Smooth muscle cell (in vitro differentiated cells): ENCODE measurements around the gene IMPG2. TPM values are rescaled to one million over a fixed set of nuclear protein-coding genes. Genes with fewer than 3 reads are reported as not detected.

Experiments
- DNase-seq: peaks from one replicate; lab custom pipeline; 2025; ENCODE audit not compliant: unreplicated experiment; lab: John Stamatoyannopoulos, UW
- H2AFZ ChIP-seq: fragments of 200-600 bp; sonication (generic); 2 replicates; pipeline ENCODE4 v1.6.0; 2016; ENCODE audit warnings: antibody characterized with exemption, low read depth, mild to moderate bottlenecking
- H3F3A ChIP-seq: fragments of 200-600 bp; sonication (generic); 2 replicates; pipeline ENCODE4 v1.6.0; 2017; ENCODE audit warnings: antibody characterized with exemption, low read depth
- H3K27ac ChIP-seq: fragments of 200-600 bp; sonication (generic); 2 replicates; pipeline ENCODE4 v1.5.1; 2016; ENCODE audit warnings: low read depth, mild to moderate bottlenecking
- H3K27me3 ChIP-seq: fragments of 200-600 bp; sonication (generic); 2 replicates; pipeline ENCODE4 v1.6.1; 2016; ENCODE audit warnings: low read depth, mild to moderate bottlenecking
- H3K36me3 ChIP-seq: fragments of 200-600 bp; sonication (generic); 2 replicates; pipeline ENCODE4 v1.5.1; 2016; ENCODE audit warnings: low read depth
- H3K4me1 ChIP-seq: fragments of 200-600 bp; sonication (generic); 2 replicates; pipeline ENCODE4 v1.5.1; 2016; ENCODE audit warnings: low read depth
- H3K4me2 ChIP-seq: fragments of 200-600 bp; sonication (generic); 2 replicates; pipeline ENCODE4 v1.6.0; 2016; ENCODE audit warnings: mild to moderate bottlenecking
- H3K4me3 ChIP-seq: fragments of 200-600 bp; sonication (generic); 2 replicates; pipeline ENCODE4 v1.5.1; 2016; ENCODE audit warnings: mild to moderate bottlenecking
- H3K79me2 ChIP-seq: fragments of 200-600 bp; sonication (generic); 2 replicates; pipeline ENCODE4 v1.6.0; 2016; ENCODE audit warnings: low read depth, mild to moderate bottlenecking
- H3K9ac ChIP-seq: fragments of 200-600 bp; sonication (generic); 2 replicates; pipeline ENCODE4 v1.6.0; 2016; ENCODE audit warnings: low read depth
- H3K9me3 ChIP-seq: fragments of 200-600 bp; sonication (generic); replicated peaks from 2 replicates; pipeline ENCODE4 v1.5.1; 2016; ENCODE audit warnings: low read depth
- H4K20me1 ChIP-seq: fragments of 200-600 bp; sonication (generic); 2 replicates; pipeline ENCODE4 v1.6.0; 2016; ENCODE audit warnings: low read depth
- WGBS: methylation state at CpG from one replicate; pipeline ENCODE4 v1.1.7; 2016; ENCODE audit warnings: low lambda C conversion rate; 5-methylcytosine and 5-hydroxymethylcytosine counted together
- polyA plus RNA-seq: library from polyadenylated mRNA; unstranded; fragments of >200 nt; fragmentation: Nextera tagmentation; extraction: Ambion mirVana; gene quantifications from 2 replicates; pipeline ENCODE4 v1.2.1, GENCODE V29; 2016
- total RNA-seq: library from RNA; depleted of rRNA; stranded (reverse); fragments of >200 nt; gene quantifications from 2 replicates; pipeline ENCODE4 v1.2.3, GENCODE V29; 2014
- TF ChIP-seq, protein P1 (sequence below): fragments of 200-600 bp; sonication (generic); IDR thresholded peaks from 2 replicates; pipeline ENCODE4 v1.5.1; 2017; ENCODE audit warnings: borderline replicate concordance, mild to moderate bottlenecking, antibody characterized with exemption; ENCODE audit not compliant: insufficient read depth, poor library complexity, severe bottlenecking

Gene IMPG2
- total and polyA plus RNA-seq, 2 experiments from 2014 or later = 0.03 to 0.67 TPM

DNA sequence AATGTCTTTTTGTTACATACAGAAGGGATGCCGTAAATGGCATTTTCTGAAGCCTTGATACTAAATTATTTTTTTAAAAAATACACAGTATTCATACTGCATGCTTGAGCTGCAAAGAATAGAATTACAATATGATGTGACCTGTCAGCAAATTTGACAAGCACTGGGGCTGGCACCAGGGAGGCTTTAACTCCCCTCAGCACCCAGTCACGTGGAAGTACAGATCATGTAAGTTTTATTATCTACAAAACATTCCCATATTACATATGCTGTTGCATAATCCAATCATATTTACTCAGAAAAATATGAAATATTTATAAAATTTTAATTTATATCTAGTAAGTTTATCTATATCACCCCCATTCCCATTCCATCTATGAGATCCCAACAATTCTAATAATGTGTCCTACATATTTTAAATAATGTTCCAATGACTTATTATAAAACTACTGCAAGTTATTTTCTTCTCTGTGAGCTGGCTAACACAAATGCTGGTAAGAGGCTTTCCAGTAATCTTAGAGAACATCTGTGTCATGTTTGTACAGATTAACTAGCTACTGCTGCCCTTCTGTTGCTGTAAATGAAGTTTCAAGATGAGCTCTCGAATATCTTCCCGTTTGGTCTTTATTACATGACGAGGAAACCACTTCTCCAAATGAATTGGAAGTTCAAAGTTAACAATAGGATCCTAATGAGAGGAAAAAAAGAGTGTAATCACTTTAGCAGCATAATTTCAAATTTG is 5.2 kb upstream of the IMPG2 start:
- H3K27ac ChIP-seq = no peak overlapping the region
- DNase-seq = no peak
- no peak overlapping the region for H3K4me2 ChIP-seq
- WGBS = 84% methylated on average over 5 of the region's 5 CpGs
- peaks cover 5% of the 10 kb centered on the region for H3K4me1 ChIP-seq
- no peak overlapping the region for H3K9ac ChIP-seq
- H3K79me2 ChIP-seq = no peaks in the 10 kb centered on the region
- TF ChIP-seq, protein P1, sequence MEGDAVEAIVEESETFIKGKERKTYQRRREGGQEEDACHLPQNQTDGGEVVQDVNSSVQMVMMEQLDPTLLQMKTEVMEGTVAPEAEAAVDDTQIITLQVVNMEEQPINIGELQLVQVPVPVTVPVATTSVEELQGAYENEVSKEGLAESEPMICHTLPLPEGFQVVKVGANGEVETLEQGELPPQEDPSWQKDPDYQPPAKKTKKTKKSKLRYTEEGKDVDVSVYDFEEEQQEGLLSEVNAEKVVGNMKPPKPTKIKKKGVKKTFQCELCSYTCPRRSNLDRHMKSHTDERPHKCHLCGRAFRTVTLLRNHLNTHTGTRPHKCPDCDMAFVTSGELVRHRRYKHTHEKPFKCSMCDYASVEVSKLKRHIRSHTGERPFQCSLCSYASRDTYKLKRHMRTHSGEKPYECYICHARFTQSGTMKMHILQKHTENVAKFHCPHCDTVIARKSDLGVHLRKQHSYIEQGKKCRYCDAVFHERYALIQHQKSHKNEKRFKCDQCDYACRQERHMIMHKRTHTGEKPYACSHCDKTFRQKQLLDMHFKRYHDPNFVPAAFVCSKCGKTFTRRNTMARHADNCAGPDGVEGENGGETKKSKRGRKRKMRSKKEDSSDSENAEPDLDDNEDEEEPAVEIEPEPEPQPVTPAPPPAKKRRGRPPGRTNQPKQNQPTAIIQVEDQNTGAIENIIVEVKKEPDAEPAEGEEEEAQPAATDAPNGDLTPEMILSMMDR = no peak
- no peaks in the 10 kb centered on the region for H4K20me1 ChIP-seq
- H2AFZ ChIP-seq = no peak overlapping the region
- no peaks in the 10 kb centered on the region for H3K9me3 ChIP-seq
- no peaks in the 10 kb centered on the region for H3K27me3 ChIP-seq
- H3F3A ChIP-seq = no peaks in the 10 kb centered on the region
- H3K36me3 ChIP-seq = peaks cover 3% of the 10 kb centered on the region
- H3K4me3 ChIP-seq = no peak overlapping the region

DNA sequence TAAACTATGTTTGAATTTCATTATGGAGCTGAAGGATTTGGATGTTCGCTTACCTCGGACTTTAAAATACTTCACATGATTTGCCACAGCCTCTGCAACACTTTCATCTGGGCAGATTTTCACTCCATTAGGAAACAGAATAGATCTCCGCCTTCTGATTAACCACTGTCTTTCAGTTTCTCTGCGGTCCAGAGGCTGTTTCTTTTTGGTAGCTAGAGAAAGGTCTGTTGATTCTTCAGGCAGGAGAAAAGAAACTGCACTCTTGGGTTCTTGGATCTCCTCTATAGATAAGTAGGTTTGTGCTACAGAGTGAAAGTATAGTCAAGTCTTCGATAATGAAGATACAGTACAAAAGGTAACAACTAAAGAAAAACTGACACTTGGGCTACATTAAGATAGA is 844 bp downstream of the IMPG2 start:
- TF ChIP-seq, protein P1 = no peak
- no peak overlapping the region for H3K4me2 ChIP-seq
- no peak overlapping the region for H3K4me3 ChIP-seq
- no peak overlapping the region for H2AFZ ChIP-seq
- H3F3A ChIP-seq = no peaks in the 10 kb centered on the region
- 85% methylated on average over 5 of the region's 5 CpGs for WGBS
- no peak overlapping the region for H3K9ac ChIP-seq
- no peaks in the 10 kb centered on the region for H3K36me3 ChIP-seq
- H3K79me2 ChIP-seq = no peaks in the 10 kb centered on the region
- DNase-seq = no peak
- H3K4me1 ChIP-seq = peaks cover 7% of the 10 kb centered on the region
- H3K27me3 ChIP-seq = no peaks in the 10 kb centered on the region
- H3K9me3 ChIP-seq = no peaks in the 10 kb centered on the region
- no peaks in the 10 kb centered on the region for H4K20me1 ChIP-seq
- no peak overlapping the region for H3K27ac ChIP-seq

DNA sequence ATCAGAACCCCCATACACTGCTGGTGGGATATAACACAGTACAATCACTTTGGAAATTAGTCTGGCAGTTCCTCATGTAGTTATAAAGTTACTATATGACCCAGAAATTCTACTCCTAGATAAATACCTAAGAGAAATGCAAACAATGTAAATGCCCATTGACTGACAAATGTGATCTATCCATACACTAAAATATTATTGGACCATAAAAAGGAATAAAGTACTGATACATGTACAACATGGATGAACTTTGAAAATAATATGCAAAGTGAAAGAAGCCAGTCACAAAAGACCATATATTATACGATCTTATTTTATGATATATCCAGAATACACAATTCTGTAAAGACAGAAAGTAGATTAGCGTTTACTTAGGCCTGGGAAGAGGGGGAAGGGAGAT is 7.8 kb downstream of the IMPG2 start:
- Histone ChIP-seq H2AFZ (no peak overlapping the region), H3K9ac (no peak overlapping the region), H3K4me3 (no peak overlapping the region), H3F3A (no peaks in the 10 kb centered on the region), H3K27me3 (no peaks in the 10 kb centered on the region), H3K4me1 (no peaks in the 10 kb centered on the region), H3K79me2 (no peaks in the 10 kb centered on the region), H3K9me3 (peaks cover 3% of the 10 kb centered on the region), H3K27ac (no peak overlapping the region), H3K4me2 (no peak overlapping the region), H4K20me1 (no peaks in the 10 kb centered on the region), H3K36me3 (no peaks in the 10 kb centered on the region)
- 83% methylated on average over 2 of the region's 2 CpGs for WGBS
- DNase-seq = no peak
- TF ChIP-seq, protein P1 = no peak

DNA sequence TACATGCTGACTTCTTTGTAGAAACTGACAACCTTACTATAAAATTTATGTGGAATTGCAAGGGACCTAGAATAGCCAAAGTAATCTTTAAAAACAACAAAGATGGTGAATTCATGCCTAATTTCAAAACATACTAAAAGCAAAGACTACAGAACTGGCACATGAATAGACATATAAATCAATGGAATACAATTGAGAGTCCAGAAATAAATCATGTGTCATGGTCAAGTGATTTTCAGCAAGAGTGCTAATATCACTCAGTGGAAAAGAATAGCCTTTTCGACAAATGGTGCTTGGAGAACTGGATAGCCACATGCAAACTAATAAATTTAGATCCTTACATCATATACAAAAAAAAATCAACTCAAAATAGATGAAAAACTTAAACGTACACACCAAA is 8.7 kb downstream of the IMPG2 start:
- Histone ChIP-seq H3K27ac (no peak overlapping the region), H2AFZ (no peak overlapping the region), H3K4me3 (no peak overlapping the region), H3K9me3 (peaks cover 3% of the 10 kb centered on the region), H3K9ac (no peak overlapping the region), H3K4me2 (no peak overlapping the region), H3K4me1 (no peaks in the 10 kb centered on the region), H3K36me3 (no peaks in the 10 kb centered on the region), H3F3A (no peaks in the 10 kb centered on the region), H3K27me3 (no peaks in the 10 kb centered on the region), H3K79me2 (no peaks in the 10 kb centered on the region), H4K20me1 (no peaks in the 10 kb centered on the region)
- DNase-seq = no peak
- TF ChIP-seq, protein P1 = no peak
- WGBS = 96% methylated on average over 2 of the region's 2 CpGs
